GM18526 (cell line): ENCODE measurements around the gene TCF3.

ENCODE experiments used
- POLR2A ChIP-seq: IDR thresholded peaks from 3 replicates; pipeline ENCODE4 v1.6.1; 2011; ENCODE audit not compliant: insufficient read length; ENCODE audit errors: extremely low read depth

Gene TCF3

GRCh38 chr19:1574354-1575136 lies 77.9 kb downstream of the TCF3 start:
- TF ChIP-seq POLR2A = no peak

- no peak for TF ChIP-seq POLR2A
Observed at GRCh38 chr19:1572795-1573194, 79.6 kb downstream of the TCF3 start.

- no peak for TF ChIP-seq POLR2A
Observed at GRCh38 chr19:1571358-1571757, 81.1 kb downstream of the TCF3 start.

- TF ChIP-seq POLR2A = no peak
Observed at GRCh38 chr19:1570836-1571235, 81.6 kb downstream of the TCF3 start.

GRCh38 chr19:1569997-1570396 lies 82.4 kb downstream of the TCF3 start:
- no peak for TF ChIP-seq POLR2A

GRCh38 chr19:1568320-1569019 lies 83.9 kb downstream of the TCF3 start, which contains the start of gene MEX3D:
Gene MEX3D, minus strand, starts transcription at chr19:1568325. Its CDS starts 267 bp downstream, at chr19:1568058.
- no peak for TF ChIP-seq POLR2A

- no peak for TF ChIP-seq POLR2A
Observed at GRCh38 chr19:1567848-1568227, 84.6 kb downstream of the TCF3 start.

- TF ChIP-seq POLR2A = no peak
Observed at GRCh38 chr19:1567116-1567847, 85.1 kb downstream of the TCF3 start.

GRCh38 chr19:1566392-1567115 lies 85.9 kb downstream of the TCF3 start:
- TF ChIP-seq POLR2A = no peak

- TF ChIP-seq POLR2A = no peak
Observed at GRCh38 chr19:1563251-1563650, 89.2 kb downstream of the TCF3 start.

- TF ChIP-seq POLR2A = no peak
Observed at GRCh38 chr19:1561236-1561842, 91.1 kb downstream of the TCF3 start.

GRCh38 chr19:1560286-1560882 lies 92.0 kb downstream of the TCF3 start:
- TF ChIP-seq POLR2A = no peak
